ENCODE measurements around the gene RANGRF. TPM values are rescaled to one million over a fixed set of nuclear protein-coding genes. Genes with fewer than 3 reads are reported as not detected.

RANGRF gene
- total and polyA plus RNA-seq, 10 donors, result 18.9 to 55.9 (median 23.1) TPM

- H3K36me3 ChIP-seq, result peaks cover 0 to 5% (median 0%) of the 10 kb centered on the region in 6 donors
- TF ChIP-seq POLR2AphosphoS5 (IDR thresholded peaks at IDR 0.05) (no peak), CTCF (IDR thresholded peaks at IDR 0.05 in 8 of 11, conservative IDR thresholded peaks at IDR 0.05 in 3 of 11) (no peak), POLR2A (IDR thresholded peaks at IDR 0.05) (no peak)
Observed at GRCh38 chr17:8289103-8289397, 580 bp downstream of the RANGRF start.

GRCh38 chr17:8290043-8290442 is 1.6 kb downstream of the RANGRF start:
- H3K27ac ChIP-seq, result no peak overlapping the region
- 47 to 73% (median 61%) methylated on average over 3 of the region's 3 CpGs for WGBS, 5 donors
- peaks cover 0 to 5% (median 0%) of the 10 kb centered on the region in 6 donors for H3K36me3 ChIP-seq
- H3K4me1 ChIP-seq, result peaks cover 14 to 81% (median 47%) of the 10 kb centered on the region in 6 donors
- TF ChIP-seq CTCF (IDR thresholded peaks at IDR 0.05 in 8 of 11, conservative IDR thresholded peaks at IDR 0.05 in 3 of 11), result no peak
- TF ChIP-seq POLR2A (IDR thresholded peaks at IDR 0.05), result no peak
- TF ChIP-seq POLR2AphosphoS5 (IDR thresholded peaks at IDR 0.05), result no peak
- H3K27me3 ChIP-seq (replicated peaks in 1 of 7), result no peaks in the 10 kb centered on the region
- H3K9me3 ChIP-seq, result no peaks in the 10 kb centered on the region
- no peak for DNase-seq
- H3K4me3 ChIP-seq, result peak overlapping the region in 1 of 8 donors; percentile 92
- intact Hi-C loops (cut with DNase I; ENCODE audit: low total_unique reads), result loop anchor here (10.0 kb wide), 1 partner anchor 65 kb away; no protein-coding TSS in a partner anchor

More at GRCh38 chr17:8289103-8289397, 580 bp downstream of the RANGRF start:
- no peaks in the 10 kb centered on the region for H3K9me3 ChIP-seq
- DNase-seq, result no peak
- intact Hi-C loops (cut with DNase I; ENCODE audit: low total_unique reads), result no loop called here
- H3K27me3 ChIP-seq (replicated peaks in 1 of 7), result no peaks in the 10 kb centered on the region
- WGBS, 5 donors, result 5 to 10% (median 8%) methylated on average over 16 to 17 of the region's 17 CpGs; no CpG with 5 or more reads in 1 of the 5 donors
- H3K4me1 ChIP-seq, result peaks cover 14 to 75% (median 37%) of the 10 kb centered on the region in 6 donors
- peak overlapping the region; percentile 66 to 92 (median 75) for H3K4me3 ChIP-seq
- H3K27ac ChIP-seq, result peak overlapping the region; percentile 93 to 98 (median 94)

GRCh38 chr17:8292639-8293395 is 4.3 kb downstream of the RANGRF start:
- intact Hi-C loops (cut with DNase I; ENCODE audit: low total_unique reads), result loop anchor here (10.0 kb wide), 1 partner anchor 68 kb away; no protein-coding TSS in a partner anchor
- peaks cover 0 to 5% (median 0%) of the 10 kb centered on the region in 6 donors for H3K36me3 ChIP-seq
- H3K9me3 ChIP-seq, result no peaks in the 10 kb centered on the region
- H3K27me3 ChIP-seq (replicated peaks in 1 of 7), result no peaks in the 10 kb centered on the region
- TF ChIP-seq CTCF (IDR thresholded peaks at IDR 0.05 in 8 of 11, conservative IDR thresholded peaks at IDR 0.05 in 3 of 11) (no peak), POLR2AphosphoS5 (IDR thresholded peaks at IDR 0.05) (peak in 1 of 3 donors; percentile 69)
- no peak for DNase-seq
- no peak overlapping the region for H3K4me3 ChIP-seq
- 43 to 61% (median 57%) methylated on average over 5 of the region's 5 CpGs for WGBS, 5 donors
- peak overlapping the region in 7 of 8 donors; percentile 13 to 72 (median 44) for H3K27ac ChIP-seq
- H3K4me1 ChIP-seq, result peaks cover 11 to 76% (median 48%) of the 10 kb centered on the region in 6 donors

GRCh38 chr17:8294361-8294760 is 5.9 kb downstream of the RANGRF start:
- Histone ChIP-seq H3K36me3 (peaks cover 0 to 5% (median 0%) of the 10 kb centered on the region in 6 donors), H3K4me1 (peaks cover 5 to 66% (median 38%) of the 10 kb centered on the region in 6 donors), H3K9me3 (no peaks in the 10 kb centered on the region), H3K4me3 (peak overlapping the region in 1 of 8 donors; percentile 85), H3K27ac (peak overlapping the region in 3 of 8 donors; percentile 95 to 97 (median 96)), H3K27me3 (replicated peaks in 1 of 7) (no peaks in the 10 kb centered on the region)
- DNase-seq, result peak; percentile 81
- WGBS, 5 donors, result 92 to 96% (median 94%) methylated on average over 5 to 9 of the region's 9 CpGs
- TF ChIP-seq CTCF (IDR thresholded peaks at IDR 0.05 in 8 of 11, conservative IDR thresholded peaks at IDR 0.05 in 3 of 11), result no peak
- TF ChIP-seq POLR2A (IDR thresholded peaks at IDR 0.05), result no peak
- intact Hi-C loops (cut with DNase I; ENCODE audit: low total_unique reads), result loop anchor here (10.0 kb wide), 1 partner anchor 70 kb away; no protein-coding TSS in a partner anchor

Measured in spleen (tissue), 11 donors.